ENCODE results near the gene MBOAT7.
"Not testable (repeated sequence)": the region's sequence is repeated elsewhere in the genome, so short reads cannot be mapped to it uniquely, and the experiment has no call there.

The MBOAT7 gene

GRCh38 chr19:54188215-54188871, 1.0 kb downstream of the MBOAT7 start:
- DNase-seq = no peak

- no peak for DNase-seq
Observed at GRCh38 chr19:54186934-54187381, 2.4 kb downstream of the MBOAT7 start.

- DNase-seq = no peak
Observed at GRCh38 chr19:54186351-54186750, 3.0 kb downstream of the MBOAT7 start.

DNA sequence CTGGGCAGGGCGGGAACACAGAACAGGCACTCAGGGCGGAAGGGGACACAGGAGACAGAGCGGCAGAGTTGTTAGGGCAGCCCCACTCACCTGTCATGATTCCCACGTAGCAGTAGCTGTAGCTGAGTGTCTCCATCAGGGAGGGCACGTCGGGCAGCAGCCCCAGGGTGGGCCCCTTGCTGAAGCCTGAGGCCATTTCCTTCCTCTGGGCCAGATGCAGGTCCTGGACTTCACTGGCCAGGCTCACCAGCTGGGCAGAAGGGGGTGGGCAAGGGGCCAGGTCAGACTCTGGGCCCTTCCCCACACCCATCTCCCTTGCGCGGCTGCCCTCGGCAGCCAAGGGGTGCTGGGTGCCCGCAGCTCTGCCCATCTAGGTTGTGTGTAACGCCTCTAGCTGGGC, 5.9 kb downstream of the MBOAT7 start:
- DNase-seq = no peak

GRCh38 chr19:54181894-54182293, 7.5 kb downstream of the MBOAT7 start:
- DNase-seq = not testable (repeated sequence)

DNA sequence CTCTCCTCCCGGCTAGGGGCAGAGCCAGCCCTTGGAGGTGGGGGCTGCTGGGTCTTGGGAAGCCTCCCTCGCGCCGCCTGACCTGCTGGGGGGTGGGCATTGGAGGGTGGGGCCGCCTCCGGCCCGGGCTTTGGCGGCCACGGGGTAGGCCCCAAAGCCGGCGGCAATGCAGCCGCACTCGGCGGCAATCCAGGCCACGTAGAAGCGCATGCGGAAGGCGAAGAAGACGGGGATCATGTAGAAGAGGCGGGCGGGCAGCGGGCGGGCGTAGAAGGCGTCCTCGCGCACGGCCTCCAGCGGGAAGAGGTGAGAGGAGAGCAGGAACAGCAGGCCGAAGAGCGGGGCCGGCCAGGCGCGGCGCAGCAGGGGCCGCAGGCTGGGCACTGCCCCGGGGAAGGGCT, 8.7 kb downstream of the MBOAT7 start:
- no peak for DNase-seq

- no peak for DNase-seq
Observed at GRCh38 chr19:54179921-54180461, 9.4 kb downstream of the MBOAT7 start.

GRCh38 chr19:54179262-54179852, 10.0 kb downstream of the MBOAT7 start:
- DNase-seq = no peak

- DNase-seq = peak; percentile 22
Observed at GRCh38 chr19:54178581-54179261, 10.7 kb downstream of the MBOAT7 start.

GRCh38 chr19:54173951-54174834, 15.2 kb downstream of the MBOAT7 start:
- no peak for DNase-seq

DNA sequence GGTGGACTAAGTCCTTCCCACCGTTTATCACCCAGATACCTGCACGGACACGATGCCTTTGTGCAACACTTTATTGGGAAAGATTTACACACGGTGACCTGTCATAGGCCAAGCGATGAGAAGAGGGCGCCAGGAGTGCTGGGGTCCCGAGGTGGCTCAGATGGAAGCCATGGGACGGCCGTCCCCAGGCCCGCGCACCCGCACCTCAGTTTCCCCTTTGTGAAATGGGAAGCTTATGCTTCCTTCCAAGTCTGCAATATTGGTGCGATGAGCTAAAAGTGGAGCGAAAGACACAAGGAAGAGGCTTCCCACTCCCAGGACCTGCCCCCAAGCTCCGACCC, 16.1 kb downstream of the MBOAT7 start:
- no peak for DNase-seq

DNA sequence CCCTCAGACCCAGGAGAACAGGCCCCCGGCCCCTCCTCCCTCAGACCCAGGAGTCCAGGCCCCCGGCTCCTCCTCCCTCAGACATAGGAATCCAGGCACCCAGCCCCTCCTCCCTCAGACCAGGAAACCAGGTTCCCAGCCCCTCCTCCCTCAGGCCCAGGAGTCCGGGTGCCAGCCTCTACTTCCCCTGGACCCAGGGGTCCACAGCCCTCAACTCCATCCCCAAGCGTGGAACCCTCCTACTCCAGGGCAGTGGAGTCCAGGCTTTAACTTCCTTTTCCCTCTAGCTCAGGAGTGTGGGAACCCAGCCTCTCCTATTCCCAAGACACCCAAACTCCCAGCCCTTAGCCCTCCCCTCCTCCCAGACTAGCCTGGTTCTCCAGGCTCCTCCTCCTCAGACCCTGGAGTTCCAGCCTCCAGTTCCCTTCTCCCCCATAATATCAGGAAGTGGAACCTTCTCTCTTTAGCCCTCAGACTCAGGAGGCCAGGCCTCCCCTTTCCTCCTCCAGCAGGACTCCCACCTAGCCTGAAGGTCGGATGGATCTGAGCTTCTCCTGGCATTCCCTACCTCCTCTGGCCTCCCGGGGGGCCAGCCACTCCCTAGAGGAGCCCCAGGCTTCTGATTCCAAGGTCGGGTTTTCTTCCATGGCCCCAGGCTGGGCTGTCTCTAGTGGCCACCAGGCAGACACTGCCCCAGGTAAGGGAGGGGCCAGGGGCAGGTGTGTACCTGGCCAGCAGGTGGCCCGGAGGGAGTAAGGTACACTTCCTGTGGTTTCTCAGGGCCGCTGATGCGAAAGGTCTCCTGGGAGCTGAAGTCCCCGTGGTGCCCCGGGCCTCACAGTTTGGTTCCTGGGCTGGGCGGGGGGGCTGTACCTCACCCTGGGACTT, 16.7 kb downstream of the MBOAT7 start, which contains the start of gene TMC4:
TSS of gene TMC4 (minus strand) at position 690 of the 888 bp plus-strand sequence. CDS start at position 647, 43 bp downstream.
- DNase-seq = peak; percentile 21

DNA sequence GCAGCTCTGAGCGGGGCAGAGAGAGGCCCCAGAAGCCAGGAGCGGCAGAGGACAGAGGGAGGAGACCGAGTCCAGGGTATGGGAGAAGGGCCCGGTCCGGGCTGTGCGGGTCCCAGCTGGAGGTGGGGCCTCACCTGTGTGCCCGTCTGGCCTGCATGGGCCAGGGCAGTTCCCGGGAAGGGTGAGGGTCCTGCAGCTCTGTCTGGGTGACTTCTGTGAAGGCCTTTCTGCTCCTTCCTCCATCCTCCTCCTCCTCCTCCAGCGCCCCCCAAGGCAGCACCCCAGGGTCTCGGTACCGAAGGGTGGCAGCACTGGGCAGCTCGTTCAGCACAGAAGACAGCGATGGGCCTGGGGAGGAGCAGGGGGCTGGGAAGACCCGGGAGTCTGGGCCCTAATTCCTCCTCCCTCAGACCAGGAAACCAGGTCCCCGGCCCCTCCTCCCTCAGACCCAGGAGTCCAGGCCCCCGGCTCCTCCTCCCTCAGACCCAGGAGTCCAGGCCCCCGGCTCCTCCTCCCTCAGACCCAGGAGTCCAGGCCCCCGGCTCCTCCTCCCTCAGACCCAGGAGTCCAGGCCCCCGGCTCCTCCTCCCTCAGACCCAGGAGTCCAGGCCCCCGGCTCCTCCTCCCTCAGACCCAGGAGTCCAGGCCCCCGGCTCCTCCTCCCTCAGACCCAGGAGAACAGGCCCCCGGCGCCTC, 17.5 kb downstream of the MBOAT7 start:
- not testable (repeated sequence) for DNase-seq

GRCh38 chr19:54169149-54169740, 20.1 kb downstream of the MBOAT7 start:
- no peak for DNase-seq

- peak; percentile 63 for DNase-seq
Observed at GRCh38 chr19:54168174-54168917, 21.0 kb downstream of the MBOAT7 start.

- no peak for DNase-seq
Observed at GRCh38 chr19:54165222-54165621, 24.2 kb downstream of the MBOAT7 start.

GRCh38 chr19:54164369-54165068, 24.9 kb downstream of the MBOAT7 start:
- DNase-seq = no peak

GRCh38 chr19:54162884-54163283, 26.5 kb downstream of the MBOAT7 start:
- DNase-seq = no peak

- DNase-seq = no peak
Observed at GRCh38 chr19:54162241-54162805, 27.1 kb downstream of the MBOAT7 start.

Data from NCI-H2171 (cell line).